Nephron progenitor cell (in vitro differentiated cells): ENCODE results near the gene TMEM132A.
"Not testable (repeated sequence)": the region's sequence is repeated elsewhere in the genome, so short reads cannot be mapped to it uniquely, and the experiment has no call there.

ENCODE experiments used
- DNase-seq: peaks from one replicate; pipeline ENCODE4 v3.0.0; 2021
- H3K27ac Mint-ChIP-seq: 2 replicates; pipeline ENCODE4 v1.8.0; 2021; ENCODE audit warnings: mild to moderate bottlenecking, moderate library complexity, mixed read lengths
- H3K27me3 Mint-ChIP-seq: 2 replicates; pipeline ENCODE4 v1.8.0; 2021; ENCODE audit warnings: mild to moderate bottlenecking, low read depth, mixed read lengths; ENCODE audit not compliant: poor library complexity
- H3K36me3 Mint-ChIP-seq: 2 replicates; pipeline ENCODE4 v1.8.0; 2021; ENCODE audit warnings: low read depth, mixed read lengths
- H3K4me1 Mint-ChIP-seq: 2 replicates; pipeline ENCODE4 v1.8.0; 2021; ENCODE audit warnings: mixed read lengths
- H3K4me3 Mint-ChIP-seq: 2 replicates; pipeline ENCODE4 v1.8.0; 2021; ENCODE audit warnings: mild to moderate bottlenecking, moderate library complexity, mixed read lengths
- H3K9me3 Mint-ChIP-seq: 2 replicates; pipeline ENCODE4 v1.8.0; 2021; ENCODE audit warnings: mild to moderate bottlenecking, moderate library complexity, mixed read lengths
- CTCF ChIP-seq: fragments of 200-600 bp; sonication (generic); IDR thresholded peaks from 2 replicates; pipeline ENCODE4 v1.5.0; 2021; ENCODE audit warnings: antibody characterized with exemption

The TMEM132A gene

GRCh38 chr11:60908803-60909202 is 15.5 kb upstream of the TMEM132A start:
- Mint-ChIP-seq H3K4me3 (no peak overlapping the region), H3K36me3 (no peaks in the 10 kb centered on the region), H3K27ac (no peak overlapping the region), H3K27me3 (peaks cover 35% of the 10 kb centered on the region), H3K9me3 (peaks cover 26% of the 10 kb centered on the region), H3K4me1 (peaks cover 61% of the 10 kb centered on the region)
- no peak for DNase-seq
- TF ChIP-seq CTCF = no peak

- not testable (repeated sequence) for H3K36me3 Mint-ChIP-seq, H3K4me3 Mint-ChIP-seq, H3K27ac Mint-ChIP-seq, DNase-seq
- Mint-ChIP-seq H3K9me3 (peaks cover 26% of the 10 kb centered on the region), H3K27me3 (peaks cover 35% of the 10 kb centered on the region), H3K4me1 (peaks cover 58% of the 10 kb centered on the region)
These were observed 14.5 kb upstream of the TMEM132A start for GRCh38 chr11:60909680-60910280.

- TF ChIP-seq CTCF = no peak
- Mint-ChIP-seq H3K4me3 (no peak overlapping the region), H3K36me3 (no peaks in the 10 kb centered on the region), H3K4me1 (peaks cover 58% of the 10 kb centered on the region), H3K27ac (no peak overlapping the region), H3K9me3 (peaks cover 26% of the 10 kb centered on the region), H3K27me3 (peaks cover 35% of the 10 kb centered on the region)
- DNase-seq = no peak
These were observed 14.0 kb upstream of the TMEM132A start for GRCh38 chr11:60910281-60910687.

- DNase-seq = no peak
- peaks cover 35% of the 10 kb centered on the region for H3K27me3 Mint-ChIP-seq
- H3K36me3 Mint-ChIP-seq = peaks cover 1% of the 10 kb centered on the region
- no peak overlapping the region for H3K27ac Mint-ChIP-seq
- no peak for TF ChIP-seq CTCF
- peak overlapping the region; percentile 3 for H3K4me3 Mint-ChIP-seq
- peaks cover 26% of the 10 kb centered on the region for H3K9me3 Mint-ChIP-seq
- peaks cover 58% of the 10 kb centered on the region for H3K4me1 Mint-ChIP-seq
These were observed 13.4 kb upstream of the TMEM132A start for GRCh38 chr11:60910711-60911380.

- no peak for TF ChIP-seq CTCF
- peaks cover 65% of the 10 kb centered on the region for H3K4me1 Mint-ChIP-seq
- peaks cover 7% of the 10 kb centered on the region for H3K36me3 Mint-ChIP-seq
- peaks cover 26% of the 10 kb centered on the region for H3K9me3 Mint-ChIP-seq
- peak overlapping the region; percentile 93 for H3K4me3 Mint-ChIP-seq
- H3K27me3 Mint-ChIP-seq = peaks cover 33% of the 10 kb centered on the region
- DNase-seq = peak; percentile 37
- H3K27ac Mint-ChIP-seq = peak overlapping the region; percentile 97
These were observed 11.9 kb upstream of the TMEM132A start for GRCh38 chr11:60912223-60912850.

- no peak for TF ChIP-seq CTCF
- Mint-ChIP-seq H3K36me3 (peaks cover 8% of the 10 kb centered on the region), H3K27me3 (peaks cover 27% of the 10 kb centered on the region), H3K4me1 (peaks cover 67% of the 10 kb centered on the region), H3K27ac (peak overlapping the region; percentile 97), H3K4me3 (peak overlapping the region; percentile 93), H3K9me3 (peaks cover 26% of the 10 kb centered on the region)
- no peak for DNase-seq
These were observed 11.3 kb upstream of the TMEM132A start for GRCh38 chr11:60912851-60913528.
